B cell (primary cell): ENCODE data around the gene ZBTB16.

Experiments used
- CTCF ChIP-seq: fragments of 200-600 bp; IDR thresholded peaks from one replicate; pipeline ENCODE4 v1.8.0; 2022; ENCODE audit warnings: antibody characterized with exemption, mild to moderate bottlenecking
- EZH2 ChIP-seq: IDR thresholded peaks from 2 replicates; pipeline ENCODE4 v1.6.1; 2012; ENCODE audit warnings: borderline replicate concordance, low read depth, mild to moderate bottlenecking, moderate library complexity, low read length; ENCODE audit not compliant: insufficient read depth, poor library complexity, severe bottlenecking

DNA sequence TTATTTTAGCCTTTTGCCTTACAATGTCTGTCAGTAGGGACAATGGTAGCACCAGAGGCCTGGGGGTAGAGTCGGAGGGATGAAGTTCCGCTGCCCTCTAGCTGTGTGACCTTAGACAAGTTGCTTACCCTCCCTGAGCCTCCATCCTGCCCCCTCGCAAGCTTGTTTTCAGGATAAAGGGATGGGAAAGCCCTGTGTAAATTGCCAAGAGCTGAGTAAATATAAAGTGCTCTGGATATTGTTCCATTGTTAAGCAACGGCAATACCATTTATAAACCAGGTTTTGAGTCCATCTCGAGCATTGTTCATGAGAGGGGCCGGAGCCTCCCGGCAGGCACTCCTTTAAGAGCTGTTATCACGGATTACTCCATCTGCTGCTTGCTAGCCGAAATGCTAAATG, 72.9 kb downstream of the ZBTB16 start:
- no peak for TF ChIP-seq CTCF
- TF ChIP-seq EZH2 = no peak
